DOHH2 (cell line): ENCODE data around the gene TCEA2.

Experiments
- EZH2phosphoT487 ChIP-seq: fragments of 200-600 bp; sonication (generic); IDR thresholded peaks from 2 replicates; pipeline ENCODE4 v1.6.1; 2017; ENCODE audit warnings: borderline replicate concordance, mild to moderate bottlenecking, antibody characterized with exemption, low read length, moderate library complexity, mixed read lengths
- TF ChIP-seq, protein P1 (sequence below): fragments of 200-600 bp; sonication (generic); IDR thresholded peaks from one replicate; pipeline ENCODE4 v1.5.1; 2014; ENCODE audit warnings: antibody characterized with exemption, mild to moderate bottlenecking, low read depth, low read length; ENCODE audit not compliant: poor library complexity, severe bottlenecking

DNA sequence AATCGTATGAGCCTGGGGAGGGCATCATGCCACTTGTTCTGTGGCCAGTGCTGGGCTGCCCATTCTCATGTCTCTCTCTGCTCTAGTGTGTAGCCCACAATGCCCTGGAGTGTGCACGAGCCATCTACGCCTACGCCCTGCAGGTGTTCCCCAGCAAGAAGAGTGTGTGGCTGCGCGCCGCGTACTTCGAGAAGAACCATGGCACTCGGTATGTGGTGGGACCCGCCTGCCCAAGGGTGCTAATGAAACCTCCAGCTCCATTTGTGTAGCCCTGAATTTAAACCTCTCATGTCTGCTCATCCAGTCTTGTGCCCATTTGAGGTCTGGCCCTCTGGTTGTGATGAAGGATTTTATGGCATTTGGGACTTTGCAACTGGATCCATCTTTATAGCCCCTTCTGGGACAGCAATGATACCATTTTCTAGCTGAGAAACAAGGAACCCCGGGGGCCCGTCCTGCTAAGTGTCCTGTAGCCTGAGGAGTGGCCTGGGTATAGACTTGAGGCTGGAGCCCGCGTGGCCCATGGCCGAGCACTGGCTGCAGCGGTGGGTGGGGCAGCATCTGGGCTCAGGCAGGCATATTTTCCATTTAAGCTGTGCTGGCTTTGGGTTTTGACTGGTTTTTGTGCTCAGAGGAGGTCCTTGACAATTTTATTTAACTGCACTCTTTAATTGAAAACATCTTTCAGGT, 40.2 kb upstream of the TCEA2 start:
- TF ChIP-seq, protein P1, sequence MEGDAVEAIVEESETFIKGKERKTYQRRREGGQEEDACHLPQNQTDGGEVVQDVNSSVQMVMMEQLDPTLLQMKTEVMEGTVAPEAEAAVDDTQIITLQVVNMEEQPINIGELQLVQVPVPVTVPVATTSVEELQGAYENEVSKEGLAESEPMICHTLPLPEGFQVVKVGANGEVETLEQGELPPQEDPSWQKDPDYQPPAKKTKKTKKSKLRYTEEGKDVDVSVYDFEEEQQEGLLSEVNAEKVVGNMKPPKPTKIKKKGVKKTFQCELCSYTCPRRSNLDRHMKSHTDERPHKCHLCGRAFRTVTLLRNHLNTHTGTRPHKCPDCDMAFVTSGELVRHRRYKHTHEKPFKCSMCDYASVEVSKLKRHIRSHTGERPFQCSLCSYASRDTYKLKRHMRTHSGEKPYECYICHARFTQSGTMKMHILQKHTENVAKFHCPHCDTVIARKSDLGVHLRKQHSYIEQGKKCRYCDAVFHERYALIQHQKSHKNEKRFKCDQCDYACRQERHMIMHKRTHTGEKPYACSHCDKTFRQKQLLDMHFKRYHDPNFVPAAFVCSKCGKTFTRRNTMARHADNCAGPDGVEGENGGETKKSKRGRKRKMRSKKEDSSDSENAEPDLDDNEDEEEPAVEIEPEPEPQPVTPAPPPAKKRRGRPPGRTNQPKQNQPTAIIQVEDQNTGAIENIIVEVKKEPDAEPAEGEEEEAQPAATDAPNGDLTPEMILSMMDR: no peak
- no peak for TF ChIP-seq EZH2phosphoT487
